HEK293 (cell line): ENCODE results near the gene FRYL.
A peak's percentile ranks its signal among the peaks of the same experiment; 100 is the strongest.
"Not testable (repeated sequence)": the region's sequence is repeated elsewhere in the genome, so short reads cannot be mapped to it uniquely, and the experiment has no call there.

Experiments used
- CTCF ChIA-PET: fragments of 350-600 bp; formaldehyde crosslinking; extraction: SDS; loops from one replicate; lab custom pipeline; 2021; ENCODE audit warnings: antibody characterized with exemption; lab: Yijun Ruan, JAX
- POLR2A ChIA-PET: fragments of 300-600 bp; formaldehyde crosslinking; extraction: SDS; loops from one replicate; lab custom pipeline; 2020; ENCODE audit warnings: antibody characterized with exemption, inconsistent platforms; lab: Yijun Ruan, JAX
- H3K27ac ChIP-seq: fragments of 200-500 bp; sonication (Bioruptor generic); 2 replicates; pipeline ENCODE4 v1.5.1; 2014; ENCODE audit warnings: low read depth, low read length, control low read depth, inconsistent platforms; ENCODE audit errors: extremely low read depth
- H3K36me3 ChIP-seq, 2 experiments: fragments of 200-500 bp in 1 of 2; sonication (Bioruptor generic) in 1 of 2; 1 replicate in 1 of 2; 2 replicates in 1 of 2; pipeline ENCODE4 v1.5.1; 2014 to 2017; ENCODE audit warnings: inconsistent platforms in 2 of 2, low read length in 2 of 2; ENCODE audit not compliant: control insufficient read depth in 2 of 2, insufficient read depth in 1 of 2
- H3K4me1 ChIP-seq: fragments of 200-500 bp; sonication (Bioruptor generic); 2 replicates; pipeline ENCODE4 v1.5.1; 2014; ENCODE audit warnings: mild to moderate bottlenecking, low read length, inconsistent platforms; ENCODE audit not compliant: control insufficient read depth, insufficient read depth
- H3K4me3 ChIP-seq: 2 replicates; pipeline ENCODE4 v1.5.1; 2011; ENCODE audit warnings: low read depth, mild to moderate bottlenecking, control low read depth, low read length, moderate library complexity
- H3K9me3 ChIP-seq: fragments of 200-500 bp; sonication (Bioruptor generic); 2 replicates; pipeline ENCODE4 v1.5.1; 2014; ENCODE audit warnings: low read depth, low read length, inconsistent platforms; ENCODE audit not compliant: control insufficient read depth, insufficient read depth
- KLF10 ChIP-seq: fragments of 450-650 bp; IDR thresholded peaks from 2 replicates; pipeline ENCODE4 v1.5.1; 2018; ENCODE audit warnings: missing biosample characterization, mild to moderate bottlenecking, missing genetic modification characterization
- OVOL3 ChIP-seq: fragments of 450-650 bp; formaldehyde crosslinking; IDR thresholded peaks from 2 replicates; pipeline ENCODE4 v1.5.1; 2016; ENCODE audit warnings: missing biosample characterization, missing genetic modification characterization
- WT1 ChIP-seq: fragments of 450-650 bp; formaldehyde crosslinking; IDR thresholded peaks from 2 replicates; pipeline ENCODE4 v1.5.1; 2016; ENCODE audit warnings: missing biosample characterization, missing genetic modification characterization
- ZNF146 ChIP-seq: fragments of 450-650 bp; formaldehyde crosslinking; IDR thresholded peaks from 2 replicates; pipeline ENCODE4 v1.5.1; 2016; ENCODE audit warnings: missing biosample characterization, missing genetic modification characterization
- ZNF148 ChIP-seq: fragments of 450-650 bp; formaldehyde crosslinking; IDR thresholded peaks from 2 replicates; pipeline ENCODE4 v1.5.0; 2017; ENCODE audit warnings: missing biosample characterization, missing genetic modification characterization, borderline replicate concordance
- ZNF157 ChIP-seq: fragments of 450-650 bp; formaldehyde crosslinking; IDR thresholded peaks from 2 replicates; pipeline ENCODE4 v1.5.1; 2016; ENCODE audit warnings: missing biosample characterization, missing genetic modification characterization
- ZNF202 ChIP-seq: fragments of 450-650 bp; formaldehyde crosslinking; IDR thresholded peaks from 2 replicates; pipeline ENCODE4 v1.5.1; 2016; ENCODE audit warnings: missing biosample characterization, missing genetic modification characterization, borderline replicate concordance
- ZNF23 ChIP-seq: fragments of 450-650 bp; formaldehyde crosslinking; IDR thresholded peaks from 2 replicates; pipeline ENCODE4 v1.5.1; 2016; ENCODE audit warnings: missing biosample characterization, missing genetic modification characterization, borderline replicate concordance
- ZNF311 ChIP-seq: fragments of 450-650 bp; formaldehyde crosslinking; IDR thresholded peaks from 2 replicates; pipeline ENCODE4 v1.5.1; 2017; ENCODE audit warnings: missing biosample characterization, missing genetic modification characterization, borderline replicate concordance
- ZNF354C ChIP-seq: fragments of 450-650 bp; formaldehyde crosslinking; IDR thresholded peaks from 2 replicates; pipeline ENCODE4 v1.5.1; 2016; ENCODE audit warnings: missing biosample characterization, missing genetic modification characterization, low read depth, borderline replicate concordance
- ZNF501 ChIP-seq: fragments of 450-650 bp; formaldehyde crosslinking; IDR thresholded peaks from 2 replicates; pipeline ENCODE4 v1.5.1; 2016; ENCODE audit warnings: missing biosample characterization, missing genetic modification characterization
- ZNF555 ChIP-seq: fragments of 450-650 bp; formaldehyde crosslinking; conservative IDR thresholded peaks from 2 replicates; pipeline ENCODE4 v1.5.1; 2017; ENCODE audit warnings: missing biosample characterization, mild to moderate bottlenecking, missing genetic modification characterization, inconsistent platforms
- ZNF561 ChIP-seq: fragments of 450-650 bp; IDR thresholded peaks from 2 replicates; pipeline ENCODE4 v1.5.1; 2018; ENCODE audit warnings: missing biosample characterization, missing genetic modification characterization, borderline replicate concordance
- ZNF571 ChIP-seq: fragments of 450-650 bp; formaldehyde crosslinking; IDR thresholded peaks from 2 replicates; pipeline ENCODE4 v1.5.0; 2017; ENCODE audit warnings: missing biosample characterization, missing genetic modification characterization
- ZNF580 ChIP-seq: fragments of 450-650 bp; formaldehyde crosslinking; IDR thresholded peaks from 2 replicates; pipeline ENCODE4 v1.5.1; 2016; ENCODE audit warnings: missing biosample characterization, missing genetic modification characterization
- ZNF837 ChIP-seq: fragments of 450-650 bp; formaldehyde crosslinking; IDR thresholded peaks from 2 replicates; pipeline ENCODE4 v1.5.1; 2016; ENCODE audit warnings: missing biosample characterization, missing genetic modification characterization
- TF ChIP-seq, protein P1 (sequence below): fragments of 450-650 bp; formaldehyde crosslinking; conservative IDR thresholded peaks from 2 replicates; pipeline ENCODE4 v1.5.1; 2016; ENCODE audit warnings: low read depth, missing biosample characterization, missing genetic modification characterization
- TF ChIP-seq, protein P2 (sequence below): fragments of 450-650 bp; formaldehyde crosslinking; IDR thresholded peaks from 2 replicates; pipeline ENCODE4 v1.5.1; 2016; ENCODE audit warnings: missing biosample characterization, missing genetic modification characterization
- TF ChIP-seq, protein P3 (sequence below): fragments of 450-650 bp; formaldehyde crosslinking; IDR thresholded peaks from 2 replicates; pipeline ENCODE4 v1.5.1; 2016; ENCODE audit warnings: missing biosample characterization, missing genetic modification characterization

FRYL gene

GRCh38 chr4:48801016-48801715 is 21.1 kb upstream of the FRYL start (continued):
- TF ChIP-seq, protein P1, sequence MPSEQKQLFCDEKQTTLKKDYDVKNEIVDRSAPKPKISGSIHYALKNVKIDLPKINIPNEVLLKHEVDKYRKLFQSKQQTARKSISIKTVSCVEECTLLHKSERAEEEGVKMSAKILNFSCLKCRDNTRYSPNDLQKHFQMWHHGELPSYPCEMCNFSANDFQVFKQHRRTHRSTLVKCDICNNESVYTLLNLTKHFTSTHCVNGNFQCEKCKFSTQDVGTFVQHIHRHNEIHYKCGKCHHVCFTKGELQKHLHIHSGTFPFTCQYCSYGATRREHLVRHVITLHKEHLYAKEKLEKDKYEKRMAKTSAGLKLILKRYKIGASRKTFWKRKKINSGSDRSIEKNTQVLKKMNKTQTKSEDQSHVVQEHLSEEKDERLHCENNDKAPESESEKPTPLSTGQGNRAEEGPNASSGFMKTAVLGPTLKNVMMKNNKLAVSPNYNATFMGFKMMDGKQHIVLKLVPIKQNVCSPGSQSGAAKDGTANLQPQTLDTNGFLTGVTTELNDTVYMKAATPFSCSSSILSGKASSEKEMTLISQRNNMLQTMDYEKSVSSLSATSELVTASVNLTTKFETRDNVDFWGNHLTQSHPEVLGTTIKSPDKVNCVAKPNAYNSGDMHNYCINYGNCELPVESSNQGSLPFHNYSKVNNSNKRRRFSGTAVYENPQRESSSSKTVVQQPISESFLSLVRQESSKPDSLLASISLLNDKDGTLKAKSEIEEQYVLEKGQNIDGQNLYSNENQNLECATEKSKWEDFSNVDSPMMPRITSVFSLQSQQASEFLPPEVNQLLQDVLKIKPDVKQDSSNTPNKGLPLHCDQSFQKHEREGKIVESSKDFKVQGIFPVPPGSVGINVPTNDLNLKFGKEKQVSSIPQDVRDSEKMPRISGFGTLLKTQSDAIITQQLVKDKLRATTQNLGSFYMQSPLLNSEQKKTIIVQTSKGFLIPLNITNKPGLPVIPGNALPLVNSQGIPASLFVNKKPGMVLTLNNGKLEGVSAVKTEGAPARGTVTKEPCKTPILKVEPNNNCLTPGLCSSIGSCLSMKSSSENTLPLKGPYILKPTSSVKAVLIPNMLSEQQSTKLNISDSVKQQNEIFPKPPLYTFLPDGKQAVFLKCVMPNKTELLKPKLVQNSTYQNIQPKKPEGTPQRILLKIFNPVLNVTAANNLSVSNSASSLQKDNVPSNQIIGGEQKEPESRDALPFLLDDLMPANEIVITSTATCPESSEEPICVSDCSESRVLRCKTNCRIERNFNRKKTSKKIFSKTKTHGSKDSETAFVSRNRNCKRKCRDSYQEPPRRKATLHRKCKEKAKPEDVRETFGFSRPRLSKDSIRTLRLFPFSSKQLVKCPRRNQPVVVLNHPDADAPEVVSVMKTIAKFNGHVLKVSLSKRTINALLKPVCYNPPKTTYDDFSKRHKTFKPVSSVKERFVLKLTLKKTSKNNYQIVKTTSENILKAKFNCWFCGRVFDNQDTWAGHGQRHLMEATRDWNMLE (tag by site-specific recombination), result no peak
- TF ChIP-seq, protein P2, sequence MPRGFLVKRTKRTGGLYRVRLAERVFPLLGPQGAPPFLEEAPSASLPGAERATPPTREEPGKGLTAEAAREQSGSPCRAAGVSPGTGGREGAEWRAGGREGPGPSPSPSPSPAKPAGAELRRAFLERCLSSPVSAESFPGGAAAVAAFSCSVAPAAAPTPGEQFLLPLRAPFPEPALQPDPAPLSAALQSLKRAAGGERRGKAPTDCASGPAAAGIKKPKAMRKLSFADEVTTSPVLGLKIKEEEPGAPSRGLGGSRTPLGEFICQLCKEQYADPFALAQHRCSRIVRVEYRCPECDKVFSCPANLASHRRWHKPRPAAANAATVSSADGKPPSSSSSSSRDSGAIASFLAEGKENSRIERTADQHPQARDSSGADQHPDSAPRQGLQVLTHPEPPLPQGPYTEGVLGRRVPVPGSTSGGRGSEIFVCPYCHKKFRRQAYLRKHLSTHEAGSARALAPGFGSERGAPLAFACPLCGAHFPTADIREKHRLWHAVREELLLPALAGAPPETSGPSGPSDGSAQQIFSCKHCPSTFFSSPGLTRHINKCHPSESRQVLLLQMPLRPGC (tag by site-specific recombination), result no peak
- no peak for TF ChIP-seq ZNF837 (tag by site-specific recombination)
- TF ChIP-seq OVOL3, result no peak

GRCh38 chr4:48800155-48800554 is 20.1 kb upstream of the FRYL start:
- CTCF ChIA-PET, H3K9me3 ChIP-seq, H3K36me3 ChIP-seq, H3K27ac ChIP-seq, H3K4me1 ChIP-seq: not testable (repeated sequence)
- TF ChIP-seq ZNF580 (tag by site-specific recombination), result 0 out of 2 replicates have a peak, but pooled peaks have one; percentile 13
- TF ChIP-seq ZNF146 (tag by site-specific recombination), result peak; percentile 74
- TF ChIP-seq, all 188 proteins: peak for 2; not testable (repeated sequence) for 186
- H3K4me3 ChIP-seq, POLR2A ChIA-PET: not testable (repeated sequence)

DNA sequence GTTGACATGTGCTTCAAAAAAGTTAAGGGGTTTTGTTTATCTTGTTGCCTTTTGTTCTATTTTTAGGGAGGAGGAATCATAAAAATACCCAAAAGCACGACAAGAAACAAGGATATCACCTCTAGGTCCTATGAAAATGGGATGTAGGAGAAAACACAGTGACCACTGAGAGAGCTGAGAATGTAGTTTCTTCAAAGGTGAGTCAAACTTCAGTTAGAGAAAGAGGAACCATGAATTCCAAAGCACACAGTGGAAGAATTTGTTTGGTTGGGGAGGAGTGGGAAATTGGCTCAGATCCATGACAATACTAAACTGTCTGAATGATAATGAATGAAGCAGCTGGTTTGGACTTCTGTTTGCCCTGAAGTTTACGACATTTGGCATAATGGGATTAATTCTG is 19.1 kb upstream of the FRYL start:
- Histone ChIP-seq H3K4me1 (no peaks in the 10 kb centered on the region), H3K4me3 (no peak overlapping the region), H3K9me3 (no peaks in the 10 kb centered on the region), H3K27ac (no peak overlapping the region), H3K36me3 (no peaks in the 10 kb centered on the region)
- POLR2A ChIA-PET, result no interaction called here
- TF ChIP-seq ZNF501 (no peak), ZNF202 (tag by site-specific recombination) (no peak), ZNF311 (tag by site-specific recombination) (no peak), ZNF157 (tag by site-specific recombination) (no peak), WT1 (tag by site-specific recombination) (peak; percentile 76), ZNF561 (tag by site-specific recombination) (no peak)
- CTCF ChIA-PET, result no interaction called here

DNA sequence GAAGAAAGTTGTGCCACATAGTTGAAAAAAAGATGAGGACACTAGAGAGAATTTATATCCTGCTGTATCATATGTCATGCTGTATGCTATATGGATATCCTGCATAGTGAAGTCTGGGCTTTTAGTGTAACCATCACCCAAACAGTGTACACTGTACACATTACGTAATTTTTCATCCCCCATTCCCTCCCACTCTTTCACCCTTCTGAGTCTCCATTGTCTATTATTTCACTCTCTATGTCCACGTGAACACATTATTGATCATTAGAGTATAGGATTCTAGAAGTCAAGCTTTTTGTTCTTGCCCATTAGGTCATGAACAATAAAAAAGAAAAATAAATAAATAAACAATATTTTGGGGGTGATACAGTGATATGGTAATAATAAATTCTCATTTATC is 18.0 kb upstream of the FRYL start:
- Histone ChIP-seq H3K36me3 (no peaks in the 10 kb centered on the region), H3K27ac (no peak overlapping the region), H3K9me3 (no peaks in the 10 kb centered on the region), H3K4me1 (no peaks in the 10 kb centered on the region), H3K4me3 (no peak overlapping the region)
- ChIA-PET POLR2A (no interaction called here), CTCF (no interaction called here)
- TF ChIP-seq ZNF23 (no peak), ZNF354C (tag by site-specific recombination) (no peak), ZNF571 (no peak), ZNF148 (tag by site-specific recombination) (no peak), ZNF555 (no peak), KLF10 (tag by site-specific recombination) (no peak)
- TF ChIP-seq, protein P3, sequence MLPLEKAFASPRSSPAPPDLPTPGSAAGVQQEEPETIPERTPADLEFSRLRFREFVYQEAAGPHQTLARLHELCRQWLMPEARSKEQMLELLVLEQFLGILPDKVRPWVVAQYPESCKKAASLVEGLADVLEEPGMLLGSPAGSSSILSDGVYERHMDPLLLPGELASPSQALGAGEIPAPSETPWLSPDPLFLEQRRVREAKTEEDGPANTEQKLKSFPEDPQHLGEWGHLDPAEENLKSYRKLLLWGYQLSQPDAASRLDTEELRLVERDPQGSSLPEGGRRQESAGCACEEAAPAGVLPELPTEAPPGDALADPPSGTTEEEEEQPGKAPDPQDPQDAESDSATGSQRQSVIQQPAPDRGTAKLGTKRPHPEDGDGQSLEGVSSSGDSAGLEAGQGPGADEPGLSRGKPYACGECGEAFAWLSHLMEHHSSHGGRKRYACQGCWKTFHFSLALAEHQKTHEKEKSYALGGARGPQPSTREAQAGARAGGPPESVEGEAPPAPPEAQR (tag by site-specific recombination), result no peak
